ENCODE measurements around the gene PCDHA1.

The PCDHA1 gene

DNA sequence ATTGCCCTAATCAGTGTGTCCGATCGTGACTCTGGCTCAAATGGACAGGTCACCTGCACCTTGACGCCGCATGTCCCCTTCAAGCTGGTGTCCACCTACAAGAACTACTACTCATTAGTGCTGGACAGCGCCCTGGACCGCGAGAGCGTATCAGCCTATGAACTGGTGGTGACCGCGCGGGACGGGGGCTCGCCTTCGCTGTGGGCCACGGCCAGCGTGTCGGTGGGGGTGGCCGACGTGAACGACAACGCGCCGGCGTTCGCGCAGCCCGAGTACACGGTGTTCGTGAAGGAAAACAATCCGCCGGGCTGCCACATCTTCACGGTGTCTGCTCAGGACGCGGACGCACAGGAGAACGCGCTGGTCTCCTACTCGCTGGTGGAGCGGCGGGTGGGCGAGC lies 97.4 kb downstream of the PCDHA1 start:
- Histone ChIP-seq H3K4me2 (ENCODE audit: low read depth, low read length, poor library complexity, severe bottlenecking) (no peak overlapping the region), H3F3A (ENCODE audit: low read depth) (no peaks in the 10 kb centered on the region), H2AFZ (ENCODE audit: low read length) (no peak overlapping the region)

DNA sequence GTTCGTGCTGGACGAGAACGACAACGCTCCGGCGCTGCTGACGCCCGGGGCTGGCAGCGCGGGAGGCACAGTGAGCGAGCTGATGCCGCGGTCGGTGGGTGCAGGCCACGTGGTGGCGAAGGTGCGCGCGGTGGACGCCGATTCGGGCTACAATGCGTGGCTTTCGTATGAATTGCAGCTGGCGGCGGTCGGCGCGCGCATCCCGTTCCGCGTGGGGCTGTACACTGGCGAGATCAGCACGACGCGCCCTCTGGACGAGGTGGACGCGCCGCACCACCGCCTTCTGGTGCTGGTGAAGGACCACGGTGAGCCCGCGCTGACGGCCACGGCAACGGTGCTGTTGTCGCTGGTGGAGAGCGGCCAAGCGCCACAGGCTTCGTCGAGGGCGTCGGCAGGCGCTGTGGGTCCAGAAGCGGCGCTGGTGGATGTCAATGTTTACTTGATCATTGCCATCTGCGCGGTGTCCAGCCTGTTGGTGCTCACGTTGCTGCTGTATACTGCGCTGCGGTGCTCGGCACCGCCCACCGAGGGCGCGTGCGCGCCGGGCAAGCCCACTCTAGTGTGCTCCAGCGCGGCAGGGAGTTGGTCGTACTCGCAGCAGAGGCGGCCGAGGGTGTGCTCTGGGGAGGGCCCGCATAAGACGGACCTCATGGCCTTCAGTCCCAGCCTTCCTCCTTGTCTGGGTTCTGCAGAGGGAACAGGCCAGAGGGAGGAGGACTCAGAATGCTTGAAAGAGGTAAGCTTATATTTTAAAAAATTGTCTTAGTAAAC lies 98.2 kb downstream of the PCDHA1 start:
- no peaks in the 10 kb centered on the region for H3K36me3 ChIP-seq (ENCODE audit: insufficient read depth, low read length)
- no peaks in the 10 kb centered on the region for H3K4me1 ChIP-seq (ENCODE audit: insufficient read depth, low read length, poor library complexity, severe bottlenecking)
- no peaks in the 10 kb centered on the region for H3K79me2 ChIP-seq (ENCODE audit: insufficient read depth, low read length)
- H3K9me3 ChIP-seq (ENCODE audit: insufficient read depth, low read depth, low read length), result no peaks in the 10 kb centered on the region
- no peaks in the 10 kb centered on the region for H3K27me3 ChIP-seq (ENCODE audit: insufficient read depth, low read length, poor library complexity, severe bottlenecking)
- TF ChIP-seq, protein P1, sequence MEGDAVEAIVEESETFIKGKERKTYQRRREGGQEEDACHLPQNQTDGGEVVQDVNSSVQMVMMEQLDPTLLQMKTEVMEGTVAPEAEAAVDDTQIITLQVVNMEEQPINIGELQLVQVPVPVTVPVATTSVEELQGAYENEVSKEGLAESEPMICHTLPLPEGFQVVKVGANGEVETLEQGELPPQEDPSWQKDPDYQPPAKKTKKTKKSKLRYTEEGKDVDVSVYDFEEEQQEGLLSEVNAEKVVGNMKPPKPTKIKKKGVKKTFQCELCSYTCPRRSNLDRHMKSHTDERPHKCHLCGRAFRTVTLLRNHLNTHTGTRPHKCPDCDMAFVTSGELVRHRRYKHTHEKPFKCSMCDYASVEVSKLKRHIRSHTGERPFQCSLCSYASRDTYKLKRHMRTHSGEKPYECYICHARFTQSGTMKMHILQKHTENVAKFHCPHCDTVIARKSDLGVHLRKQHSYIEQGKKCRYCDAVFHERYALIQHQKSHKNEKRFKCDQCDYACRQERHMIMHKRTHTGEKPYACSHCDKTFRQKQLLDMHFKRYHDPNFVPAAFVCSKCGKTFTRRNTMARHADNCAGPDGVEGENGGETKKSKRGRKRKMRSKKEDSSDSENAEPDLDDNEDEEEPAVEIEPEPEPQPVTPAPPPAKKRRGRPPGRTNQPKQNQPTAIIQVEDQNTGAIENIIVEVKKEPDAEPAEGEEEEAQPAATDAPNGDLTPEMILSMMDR (conservative IDR thresholded peaks at IDR 0.05; ENCODE audit: low read length), result no peak
- no peak for TF ChIP-seq EZH2phosphoT487 (IDR thresholded peaks at IDR 0.05; ENCODE audit: borderline replicate concordance)
- no peak overlapping the region for H2AFZ ChIP-seq (ENCODE audit: low read length)
- no peaks in the 10 kb centered on the region for H3K9me2 ChIP-seq (replicated peaks; ENCODE audit: low read depth, low read length)
- H4K20me1 ChIP-seq (ENCODE audit: insufficient read depth, low read length, poor library complexity, severe bottlenecking), result no peaks in the 10 kb centered on the region
- no peak overlapping the region for H3K4me3 ChIP-seq (ENCODE audit: low read length, poor library complexity, severe bottlenecking)
- H3K9ac ChIP-seq (ENCODE audit: low read depth, low read length, poor library complexity, severe bottlenecking), result no peak overlapping the region
- H3F3A ChIP-seq (ENCODE audit: low read depth), result no peaks in the 10 kb centered on the region
- no peak overlapping the region for H3K4me2 ChIP-seq (ENCODE audit: low read depth, low read length, poor library complexity, severe bottlenecking)

More for the DNA sequence above, 97.4 kb downstream of the PCDHA1 start:
- Histone ChIP-seq H3K9ac (ENCODE audit: low read depth, low read length, poor library complexity, severe bottlenecking) (no peak overlapping the region), H3K36me3 (ENCODE audit: insufficient read depth, low read length) (no peaks in the 10 kb centered on the region), H3K79me2 (ENCODE audit: insufficient read depth, low read length) (no peaks in the 10 kb centered on the region), H4K20me1 (ENCODE audit: insufficient read depth, low read length, poor library complexity, severe bottlenecking) (no peaks in the 10 kb centered on the region), H3K4me3 (ENCODE audit: low read length, poor library complexity, severe bottlenecking) (no peak overlapping the region), H3K9me2 (replicated peaks; ENCODE audit: low read depth, low read length) (no peaks in the 10 kb centered on the region), H3K27me3 (ENCODE audit: insufficient read depth, low read length, poor library complexity, severe bottlenecking) (no peaks in the 10 kb centered on the region), H3K9me3 (ENCODE audit: insufficient read depth, low read depth, low read length) (no peaks in the 10 kb centered on the region), H3K4me1 (ENCODE audit: insufficient read depth, low read length, poor library complexity, severe bottlenecking) (no peaks in the 10 kb centered on the region)
- TF ChIP-seq, protein P1 (conservative IDR thresholded peaks at IDR 0.05; ENCODE audit: low read length), result no peak
- TF ChIP-seq EZH2phosphoT487 (IDR thresholded peaks at IDR 0.05; ENCODE audit: borderline replicate concordance), result no peak

DNA sequence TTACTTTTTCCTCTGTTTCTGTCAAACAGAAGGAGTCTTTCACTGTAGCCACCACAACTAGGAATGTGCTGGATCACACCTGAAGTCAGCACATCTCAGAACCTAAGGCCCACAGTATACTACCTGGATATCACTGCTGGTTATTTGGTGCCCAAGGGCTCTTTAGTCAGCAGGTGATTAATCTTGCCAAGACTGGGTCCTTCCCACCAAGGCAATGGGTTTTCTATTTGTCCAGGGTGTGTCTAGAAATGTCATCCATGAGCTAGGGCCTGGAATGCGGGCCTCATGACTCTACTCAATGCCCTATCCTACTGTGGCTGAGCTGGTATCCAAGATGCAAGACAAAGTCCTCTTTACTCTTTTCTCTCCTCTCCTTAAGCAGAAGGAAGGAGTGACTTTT lies 130.4 kb downstream of the PCDHA1 start:
- no peaks in the 10 kb centered on the region for H3K9me2 ChIP-seq (replicated peaks; ENCODE audit: low read depth, low read length)
- H3K4me1 ChIP-seq (ENCODE audit: insufficient read depth, low read length, poor library complexity, severe bottlenecking), result no peaks in the 10 kb centered on the region
- no peaks in the 10 kb centered on the region for H3K36me3 ChIP-seq (ENCODE audit: insufficient read depth, low read length)
- no peak overlapping the region for H3K4me3 ChIP-seq (ENCODE audit: low read length, poor library complexity, severe bottlenecking)
- H3K9ac ChIP-seq (ENCODE audit: low read depth, low read length, poor library complexity, severe bottlenecking), result no peak overlapping the region
- no peaks in the 10 kb centered on the region for H3K9me3 ChIP-seq (ENCODE audit: insufficient read depth, low read depth, low read length)
- H2AFZ ChIP-seq (ENCODE audit: low read length), result no peak overlapping the region
- no peak for TF ChIP-seq EZH2phosphoT487 (IDR thresholded peaks at IDR 0.05; ENCODE audit: borderline replicate concordance)
- TF ChIP-seq, protein P1 (conservative IDR thresholded peaks at IDR 0.05; ENCODE audit: low read length), result no peak
- no peaks in the 10 kb centered on the region for H3K79me2 ChIP-seq (ENCODE audit: insufficient read depth, low read length)
- H3K4me2 ChIP-seq (ENCODE audit: low read depth, low read length, poor library complexity, severe bottlenecking), result no peak overlapping the region
- H3F3A ChIP-seq (ENCODE audit: low read depth), result no peaks in the 10 kb centered on the region
- no peaks in the 10 kb centered on the region for H3K27me3 ChIP-seq (ENCODE audit: insufficient read depth, low read length, poor library complexity, severe bottlenecking)
- H4K20me1 ChIP-seq (ENCODE audit: insufficient read depth, low read length, poor library complexity, severe bottlenecking), result no peaks in the 10 kb centered on the region

Data from Loucy (cell line).